ENCODE results near the gene PLPPR2. TPM values are rescaled to one million over a fixed set of nuclear protein-coding genes. Genes with fewer than 3 reads are reported as not detected.

Gene PLPPR2
- 12.4 and 23.5 TPM in 2 replicates for total RNA-seq

GRCh38 chr19:11355160-11356073 lies at the start of gene PLPPR2:
Gene PLPPR2, plus strand, starts transcription at chr19:11355432. Its CDS starts 2,242 bp downstream, at chr19:11357674.

GRCh38 chr19:11339254-11340098 lies 15.8 kb upstream of the PLPPR2 start, which contains the start of gene RAB3D:
Gene RAB3D, minus strand, starts transcription at chr19:11339657. Its CDS starts 2,258 bp downstream, at chr19:11337399.

GRCh38 chr19:11346104-11346940 lies 8.9 kb upstream of the PLPPR2 start, which contains the start of the genes CCDC159 and TMEM205:
Gene CCDC159, plus strand, starts transcription at chr19:11346519. Its CDS starts 88 bp downstream, at chr19:11346607.
Gene TMEM205, minus strand, starts transcription at chr19:11346268. Its CDS starts 649 bp downstream, at chr19:11345619.

GRCh38 chr19:11374433-11375142 lies 19.4 kb downstream of the PLPPR2 start, which contains the start of gene SWSAP1:
Gene SWSAP1, plus strand, starts transcription at chr19:11374666. Its CDS starts 15 bp downstream, at chr19:11374681.

Other genes starting within 250 kb of the PLPPR2 start
- gene SPC24, start 199.7 kb upstream of the PLPPR2 start, total RNA-seq = 15.9 and 111 TPM in 2 replicates
- gene KANK2, start 157.9 kb upstream of the PLPPR2 start, total RNA-seq = 455 and 617 TPM in 2 replicates
- gene ANGPTL8, start 115.8 kb upstream of the PLPPR2 start, total RNA-seq = not detected in 2 replicates
- 11.5 and 19.4 TPM in 2 replicates for gene DOCK6, start 92.9 kb upstream of the PLPPR2 start, total RNA-seq
- gene TSPAN16, start 59.3 kb upstream of the PLPPR2 start, total RNA-seq = not detected in 2 replicates
- gene RAB3D, start 15.8 kb upstream of the PLPPR2 start, total RNA-seq = 15.9 and 21.8 TPM in 2 replicates
- gene TMEM205, start 9.2 kb upstream of the PLPPR2 start, total RNA-seq = 120 and 124 TPM in 2 replicates
- 4.4 and 9.8 TPM in 2 replicates for gene CCDC159, start 8.9 kb upstream of the PLPPR2 start, total RNA-seq
- gene SWSAP1, start 19.2 kb downstream of the PLPPR2 start, total RNA-seq = 0.50 and 0.87 TPM in 2 replicates
- gene EPOR, start 28.9 kb downstream of the PLPPR2 start, total RNA-seq = 7.6 and 9.4 TPM in 2 replicates
- 5.1 and 5.3 TPM in 2 replicates for gene RGL3, start 63.9 kb downstream of the PLPPR2 start, total RNA-seq
- gene ODAD3, start 79.7 kb downstream of the PLPPR2 start, total RNA-seq = 0.66 TPM in 1 of 2 replicates, not detected in the other
- gene PRKCSH, start 80.2 kb downstream of the PLPPR2 start, total RNA-seq = 144 and 290 TPM in 2 replicates
- gene ELAVL3, start 125.6 kb downstream of the PLPPR2 start, total RNA-seq = 0.29 and 0.33 TPM in 2 replicates
- 3.3 and 3.5 TPM in 2 replicates for gene ZNF653, start 150.4 kb downstream of the PLPPR2 start, total RNA-seq
- 30.8 and 50.8 TPM in 2 replicates for gene ECSIT, start 173.7 kb downstream of the PLPPR2 start, total RNA-seq
- 8.9 and 9.3 TPM in 2 replicates for gene CNN1, start 183.4 kb downstream of the PLPPR2 start, total RNA-seq
- 24.1 and 31.8 TPM in 2 replicates for gene ELOF1, start 203.8 kb downstream of the PLPPR2 start, total RNA-seq
- 0.66 TPM in 1 of 2 replicates, not detected in the other for gene ACP5, start 222.2 kb downstream of the PLPPR2 start, total RNA-seq
- 18.9 and 20.4 TPM in 2 replicates for gene ZNF627, start 242.1 kb downstream of the PLPPR2 start, total RNA-seq